ENCODE data around the gene VKORC1L1.
"Not testable (repeated sequence)": the region's sequence is repeated elsewhere in the genome, so short reads cannot be mapped to it uniquely, and the experiment has no call there.

The VKORC1L1 gene

GRCh38 chr7:65979583-65980477, 107.0 kb downstream of the VKORC1L1 start:
- DNase-seq = no peak

GRCh38 chr7:65980478-65981250, 107.8 kb downstream of the VKORC1L1 start:
- no peak for DNase-seq

GRCh38 chr7:65981965-65982792, 109.3 kb downstream of the VKORC1L1 start, which contains the start of gene GUSB:
TSS of gene GUSB (minus strand) at chr7:65982213. CDS start at chr7:65982183, 30 bp downstream.
- DNase-seq = peak; percentile 91

- no peak for DNase-seq
These were observed 111.2 kb downstream of the VKORC1L1 start for GRCh38 chr7:65983965-65984658.

- DNase-seq = no peak
These were observed 115.2 kb downstream of the VKORC1L1 start for GRCh38 chr7:65988084-65988483.

GRCh38 chr7:65988503-65988902, 115.6 kb downstream of the VKORC1L1 start:
- DNase-seq = not testable (repeated sequence)

GRCh38 chr7:65989694-65990080, 116.8 kb downstream of the VKORC1L1 start:
- DNase-seq = no peak

GRCh38 chr7:65991829-65992228, 119.0 kb downstream of the VKORC1L1 start:
- DNase-seq = not testable (repeated sequence)

- no peak for DNase-seq
These were observed 119.7 kb downstream of the VKORC1L1 start for GRCh38 chr7:65992526-65992925.

- not testable (repeated sequence) for DNase-seq
These were observed 122.1 kb downstream of the VKORC1L1 start for GRCh38 chr7:65994984-65995383.

- DNase-seq = not testable (repeated sequence)
These were observed 128.0 kb downstream of the VKORC1L1 start for GRCh38 chr7:66000823-66001417.

- DNase-seq = not testable (repeated sequence)
These were observed 132.3 kb downstream of the VKORC1L1 start for GRCh38 chr7:66005115-66005671.

GRCh38 chr7:66007232-66007631, 134.4 kb downstream of the VKORC1L1 start:
- no peak for DNase-seq
